H9 (cell line): ENCODE results near the gene ORAI3. TPM values are rescaled to one million over a fixed set of nuclear protein-coding genes. Genes with fewer than 3 reads are reported as not detected.
A peak's percentile ranks its signal among the peaks of the same experiment; 100 is the strongest.

Experiments
- DNase-seq: peaks from one replicate; pipeline ENCODE4 v3.0.0-alpha.2; 2017
- H2AFZ ChIP-seq: one replicate; pipeline ENCODE4 v1.6.1; 2013; ENCODE audit warnings: mild to moderate bottlenecking, low read length, control low read depth, moderate library complexity
- H2AK5ac ChIP-seq: 2 replicates; pipeline ENCODE4 v1.6.1; 2013; ENCODE audit warnings: low read length, control low read depth, mixed read lengths; ENCODE audit not compliant: insufficient read length
- H2BK120ac ChIP-seq: one replicate; pipeline ENCODE4 v1.6.1; 2013; ENCODE audit warnings: low read depth, mild to moderate bottlenecking, low read length, control low read depth, inconsistent platforms; ENCODE audit not compliant: poor library complexity, severe bottlenecking
- H2BK12ac ChIP-seq: 2 replicates; pipeline ENCODE4 v1.6.1; 2013; ENCODE audit warnings: low read length, control low read depth, mixed read lengths, low read depth; ENCODE audit not compliant: insufficient read length
- H2BK15ac ChIP-seq: 2 replicates; pipeline ENCODE4 v1.6.1; 2013; ENCODE audit warnings: low read depth, low read length, control low read depth
- H2BK20ac ChIP-seq: one replicate; pipeline ENCODE4 v1.6.1; 2013; ENCODE audit warnings: low read depth, mild to moderate bottlenecking, low read length, control low read depth, inconsistent platforms; ENCODE audit not compliant: poor library complexity, severe bottlenecking
- H2BK5ac ChIP-seq: 2 replicates; pipeline ENCODE4 v1.6.1; 2013; ENCODE audit warnings: low read length, control low read depth, mixed read lengths; ENCODE audit not compliant: insufficient read length
- H3K14ac ChIP-seq: 2 replicates; pipeline ENCODE4 v1.6.1; 2013; ENCODE audit warnings: low read length, control low read depth; ENCODE audit not compliant: insufficient read depth
- H3K18ac ChIP-seq: 2 replicates; pipeline ENCODE4 v1.6.1; 2013; ENCODE audit warnings: low read depth, mild to moderate bottlenecking, mixed read lengths, low read length, control low read depth; ENCODE audit not compliant: insufficient read length
- H3K23ac ChIP-seq: 2 replicates; pipeline ENCODE4 v1.6.1; 2013; ENCODE audit warnings: low read length, control low read depth, mixed read lengths, low read depth; ENCODE audit not compliant: insufficient read length
- H3K23me2 ChIP-seq: 2 replicates; pipeline ENCODE4 v1.6.1; 2013; ENCODE audit warnings: low read depth, mild to moderate bottlenecking, mixed read lengths, low read length, control low read depth; ENCODE audit not compliant: insufficient read length, poor library complexity, severe bottlenecking
- H3K27ac ChIP-seq: 2 replicates; pipeline ENCODE4 v1.5.1; 2013; ENCODE audit warnings: low read length, control low read depth, mixed read lengths, low read depth; ENCODE audit not compliant: insufficient read length
- H3K27me3 ChIP-seq: 2 replicates; pipeline ENCODE4 v1.6.1; 2013; ENCODE audit warnings: low read length, control low read depth, inconsistent platforms; ENCODE audit not compliant: insufficient read depth
- H3K4ac ChIP-seq: 2 replicates; pipeline ENCODE4 v1.6.1; 2013; ENCODE audit warnings: low read depth, mild to moderate bottlenecking, control low read depth, inconsistent platforms, low read length, moderate library complexity
- H3K4me1 ChIP-seq: 2 replicates; pipeline ENCODE4 v1.6.1; 2013; ENCODE audit warnings: low read length, control low read depth, inconsistent platforms; ENCODE audit not compliant: insufficient read depth
- H3K4me2 ChIP-seq: 2 replicates; pipeline ENCODE4 v1.6.1; 2013; ENCODE audit warnings: low read length, control low read depth, mixed read lengths; ENCODE audit not compliant: insufficient read length, insufficient read depth
- H3K56ac ChIP-seq: 2 replicates; pipeline ENCODE4 v1.6.1; 2013; ENCODE audit warnings: low read depth, mild to moderate bottlenecking, mixed read lengths, low read length, control low read depth; ENCODE audit not compliant: insufficient read length
- H3K79me1 ChIP-seq: 2 replicates; pipeline ENCODE4 v1.6.1; 2013; ENCODE audit warnings: low read depth, mild to moderate bottlenecking, moderate library complexity, low read length, control low read depth, inconsistent platforms; ENCODE audit not compliant: insufficient read depth, poor library complexity, severe bottlenecking
- H3K79me2 ChIP-seq: 2 replicates; pipeline ENCODE4 v1.6.1; 2013; ENCODE audit warnings: low read length, control low read depth, inconsistent platforms; ENCODE audit not compliant: insufficient read depth
- H3K9ac ChIP-seq: 2 replicates; pipeline ENCODE4 v1.6.1; 2013; ENCODE audit warnings: low read length, control low read depth, mixed read lengths; ENCODE audit not compliant: insufficient read length; ENCODE audit errors: extremely low read depth
- H3K9me3 ChIP-seq: one replicate; pipeline ENCODE4 v1.6.1; 2013; ENCODE audit warnings: low read depth, low read length, inconsistent platforms; ENCODE audit not compliant: control insufficient read depth
- H3T11ph ChIP-seq: one replicate; pipeline ENCODE4 v1.6.1; 2013; ENCODE audit warnings: mild to moderate bottlenecking, low read length, control low read depth, inconsistent platforms
- H4K20me1 ChIP-seq: one replicate; pipeline ENCODE4 v1.6.1; 2013; ENCODE audit not compliant: control insufficient read depth, insufficient read length, insufficient read depth
- H4K5ac ChIP-seq: 2 replicates; pipeline ENCODE4 v1.6.1; 2013; ENCODE audit warnings: low read depth, mild to moderate bottlenecking, mixed read lengths, low read length, control low read depth; ENCODE audit not compliant: insufficient read length
- H4K8ac ChIP-seq: replicated peaks from 2 replicates; pipeline ENCODE4 v1.6.1; 2013; ENCODE audit warnings: low read length, control low read depth, mixed read lengths, low read depth; ENCODE audit not compliant: insufficient read length
- H4K91ac ChIP-seq: 2 replicates; pipeline ENCODE4 v1.6.1; 2013; ENCODE audit warnings: low read depth, mild to moderate bottlenecking, moderate library complexity, mixed read lengths, low read length, control low read depth; ENCODE audit not compliant: insufficient read length
- H3K27ac Mint-ChIP-seq, 3 experiments: 2 replicates in 2 of 3; 3 replicates in 1 of 3; pipeline ENCODE4 v1.8.0; 2020 to 2021; ENCODE audit warnings: mixed read lengths in 3 of 3, mild to moderate bottlenecking in 1 of 3, moderate library complexity in 1 of 3
- H3K27me3 Mint-ChIP-seq: 2 replicates; pipeline ENCODE4 v1.8.0; 2021; ENCODE audit warnings: low read depth, mild to moderate bottlenecking, moderate library complexity, mixed read lengths
- H3K36me3 Mint-ChIP-seq, 3 experiments: 2 replicates in 2 of 3; 3 replicates in 1 of 3; pipeline ENCODE4 v1.8.0; 2020 to 2021; ENCODE audit warnings: low read depth in 3 of 3, mixed read lengths in 3 of 3; ENCODE audit not compliant: insufficient read depth in 1 of 3
- H3K4me1 Mint-ChIP-seq, 2 experiments: 2 replicates each; pipeline ENCODE4 v1.8.0; 2020; ENCODE audit warnings: mixed read lengths in 2 of 2
- H3K4me3 Mint-ChIP-seq, 2 experiments: 2 replicates in 1 of 2; 3 replicates in 1 of 2; pipeline ENCODE4 v1.8.0; 2020 to 2021; ENCODE audit warnings: mild to moderate bottlenecking in 2 of 2, mixed read lengths in 2 of 2, moderate library complexity in 1 of 2
- H3K9me3 Mint-ChIP-seq, 2 experiments: 2 replicates in 1 of 2; 3 replicates in 1 of 2; pipeline ENCODE4 v1.8.0; 2020; ENCODE audit warnings: mild to moderate bottlenecking in 2 of 2, mixed read lengths in 2 of 2, moderate library complexity in 1 of 2
- CTCF ChIP-seq: fragments of 200-600 bp; sonication (generic); conservative IDR thresholded peaks from 3 replicates; pipeline ENCODE4 v1.8.0; 2021; ENCODE audit warnings: antibody characterized with exemption, mild to moderate bottlenecking
- WGBS: extraction: QIAGEN DNeasy Blood & Tissue Kit; methylation state at CpG from one replicate; pipeline ENCODE4 v1.1.7; 2013; ENCODE audit warnings: missing lambda C conversion rate, low lambda C conversion rate, mixed read lengths; ENCODE audit not compliant: insufficient read length; ENCODE audit errors: extremely low coverage; 5-methylcytosine and 5-hydroxymethylcytosine counted together
- total RNA-seq: library from RNA; stranded (reverse); gene quantifications from 2 replicates; pipeline ENCODE4 v1.2.1, GENCODE V29; 2021

Gene ORAI3
- total RNA-seq, 1 experiment from 2014 or later = 6.9 TPM

GRCh38 chr16:30997725-30998711 is 49.1 kb downstream of the ORAI3 start:
- H3K4ac ChIP-seq = no peak overlapping the region
- Mint-ChIP-seq H3K4me1 (peaks cover 18 to 22% of the 10 kb centered on the region in 2 experiments), H3K9me3 (no peaks in the 10 kb centered on the region), H3K36me3 (peaks cover 0 to 3% (median 2%) of the 10 kb centered on the region in 3 experiments; a peak in 2 of 7 replicates), H3K4me3 (peak overlapping the region; percentile 76 to 77), H3K27me3 (peaks cover 10% of the 10 kb centered on the region; the same call in 1 of the 2 replicates), H3K27ac (no peak overlapping the region)
- H2BK12ac ChIP-seq = no peak overlapping the region
- H2BK20ac ChIP-seq = no peak overlapping the region
- no CpG with 5 or more reads among the region's 21 CpGs for WGBS
- H3K23me2 ChIP-seq = peaks cover 12% of the 10 kb centered on the region
- no peaks in the 10 kb centered on the region for H3K9me3 ChIP-seq
- H3K4me1 ChIP-seq = no peaks in the 10 kb centered on the region
- no peak overlapping the region for H2BK15ac ChIP-seq
- H2BK5ac ChIP-seq = no peak overlapping the region
- no peak overlapping the region for H4K8ac ChIP-seq
- no peak overlapping the region for H2AK5ac ChIP-seq
- peak overlapping the region; percentile 29 for H3K18ac ChIP-seq
- no peak overlapping the region for H4K5ac ChIP-seq
- no peak overlapping the region for H3T11ph ChIP-seq
- H3K79me2 ChIP-seq = no peaks in the 10 kb centered on the region; the same call in 1 of the 2 replicates
- peak overlapping the region; percentile 47; the same call in 1 of the 2 replicates for H3K14ac ChIP-seq
- H3K56ac ChIP-seq = no peak overlapping the region
- TF ChIP-seq CTCF = no peak
- no peak overlapping the region for H4K91ac ChIP-seq
- H3K27ac ChIP-seq = no peak overlapping the region
- H2AFZ ChIP-seq = no peak overlapping the region
- peak overlapping the region; percentile 21 for H3K9ac ChIP-seq
- no peak overlapping the region for H2BK120ac ChIP-seq
- H3K27me3 ChIP-seq = no peaks in the 10 kb centered on the region
- no peak overlapping the region for H3K23ac ChIP-seq
- no peaks in the 10 kb centered on the region for H3K79me1 ChIP-seq
- peak overlapping the region; percentile 59 for H3K4me2 ChIP-seq
- no peaks in the 10 kb centered on the region for H4K20me1 ChIP-seq
- no peak for DNase-seq
